ENCODE measurements around the gene TAGAP.
"Not testable (repeated sequence)": the region's sequence is repeated elsewhere in the genome, so short reads cannot be mapped to it uniquely, and the experiment has no call there.

Gene TAGAP

DNA sequence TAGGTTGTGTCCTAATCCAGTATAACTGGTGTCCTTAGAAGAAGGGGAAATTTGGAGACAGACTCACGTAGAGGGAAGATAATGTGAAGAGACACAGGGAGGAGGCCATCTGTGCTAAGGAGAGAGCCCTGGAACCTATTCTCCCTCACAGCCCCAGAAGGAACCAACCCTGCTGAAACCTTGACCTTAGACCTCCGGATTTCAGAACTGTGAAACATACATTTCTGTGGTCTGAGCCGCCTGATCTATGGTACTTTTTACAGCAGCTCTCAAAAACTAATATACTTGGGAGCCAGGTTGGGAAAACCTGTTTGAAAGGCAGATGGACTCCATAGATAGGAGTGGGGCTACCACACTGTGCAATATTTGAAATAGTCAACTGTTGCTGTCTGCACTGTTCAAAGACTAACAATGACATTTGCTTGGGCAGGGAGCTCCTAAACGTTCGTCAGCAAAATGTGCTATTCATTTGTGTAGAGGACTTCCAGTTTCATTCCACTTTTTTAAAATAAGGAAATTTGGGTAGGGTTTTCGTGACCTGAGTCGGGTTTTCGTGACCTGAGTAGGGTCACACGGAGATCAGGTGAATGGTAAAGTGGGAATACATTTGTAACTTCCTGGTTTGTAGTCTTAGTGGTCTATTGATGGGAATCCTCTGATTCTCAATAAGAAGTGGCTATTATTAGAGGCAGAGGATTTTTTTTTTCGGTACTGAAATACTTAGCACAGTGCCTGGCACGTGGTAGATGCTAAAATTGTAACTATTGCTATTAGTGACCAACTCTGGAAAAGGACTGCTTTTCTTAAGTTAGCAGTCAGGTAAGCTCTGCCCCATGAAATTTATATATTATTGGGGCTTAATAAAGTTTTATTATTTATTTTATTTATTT, 11.4 kb downstream of the TAGAP start:
- no peaks in the 10 kb centered on the region for H3K27me3 ChIP-seq (ENCODE audit: low read length)
- H2AFZ ChIP-seq (ENCODE audit: low read depth, low read length, severe bottlenecking) = no peak overlapping the region

DNA sequence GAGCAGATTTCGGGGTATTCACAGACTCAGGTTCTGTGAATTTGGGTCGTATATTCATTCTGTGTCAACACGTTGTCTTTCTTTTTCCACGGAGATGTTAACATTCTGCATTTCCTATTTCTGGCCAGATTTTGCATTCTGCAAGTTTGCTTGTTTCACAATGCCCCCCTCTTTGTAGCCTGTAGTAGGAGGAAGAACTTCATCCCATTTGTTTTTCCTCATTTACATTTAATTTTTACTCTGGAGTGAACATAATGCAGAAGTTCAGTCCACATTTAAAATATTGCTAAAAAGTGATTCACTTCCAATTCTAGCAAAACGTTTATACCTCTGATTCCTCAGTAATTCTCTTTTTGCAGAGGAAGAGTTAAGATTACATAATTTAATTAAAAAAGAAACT, 12.9 kb downstream of the TAGAP start:
- no peaks in the 10 kb centered on the region for H3K9me2 ChIP-seq (replicated peaks; ENCODE audit: insufficient read depth, low read length)
- no peak overlapping the region for H3K27ac ChIP-seq (ENCODE audit: low read depth, low read length)
- no peak overlapping the region for H3K9ac ChIP-seq (ENCODE audit: low read length)
- no peaks in the 10 kb centered on the region for H3K9me3 ChIP-seq (ENCODE audit: insufficient read depth, low read length)
- H3K27me3 ChIP-seq (ENCODE audit: low read length) = no peaks in the 10 kb centered on the region
- TF ChIP-seq, protein P1, sequence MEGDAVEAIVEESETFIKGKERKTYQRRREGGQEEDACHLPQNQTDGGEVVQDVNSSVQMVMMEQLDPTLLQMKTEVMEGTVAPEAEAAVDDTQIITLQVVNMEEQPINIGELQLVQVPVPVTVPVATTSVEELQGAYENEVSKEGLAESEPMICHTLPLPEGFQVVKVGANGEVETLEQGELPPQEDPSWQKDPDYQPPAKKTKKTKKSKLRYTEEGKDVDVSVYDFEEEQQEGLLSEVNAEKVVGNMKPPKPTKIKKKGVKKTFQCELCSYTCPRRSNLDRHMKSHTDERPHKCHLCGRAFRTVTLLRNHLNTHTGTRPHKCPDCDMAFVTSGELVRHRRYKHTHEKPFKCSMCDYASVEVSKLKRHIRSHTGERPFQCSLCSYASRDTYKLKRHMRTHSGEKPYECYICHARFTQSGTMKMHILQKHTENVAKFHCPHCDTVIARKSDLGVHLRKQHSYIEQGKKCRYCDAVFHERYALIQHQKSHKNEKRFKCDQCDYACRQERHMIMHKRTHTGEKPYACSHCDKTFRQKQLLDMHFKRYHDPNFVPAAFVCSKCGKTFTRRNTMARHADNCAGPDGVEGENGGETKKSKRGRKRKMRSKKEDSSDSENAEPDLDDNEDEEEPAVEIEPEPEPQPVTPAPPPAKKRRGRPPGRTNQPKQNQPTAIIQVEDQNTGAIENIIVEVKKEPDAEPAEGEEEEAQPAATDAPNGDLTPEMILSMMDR (IDR thresholded peaks at IDR 0.05; ENCODE audit: insufficient read depth, low read length, poor library complexity, severe bottlenecking) = no peak
- TF ChIP-seq EZH2phosphoT487 (conservative IDR thresholded peaks at IDR 0.05; ENCODE audit: low read length) = no peak
- H2AFZ ChIP-seq (ENCODE audit: low read depth, low read length, severe bottlenecking) = no peak overlapping the region
- no peaks in the 10 kb centered on the region; the same call in 1 of the 2 replicates for H4K20me1 ChIP-seq (ENCODE audit: low read depth, low read length)
- H3K36me3 ChIP-seq (ENCODE audit: low read length) = peaks cover 13% of the 10 kb centered on the region
- H3K79me2 ChIP-seq (ENCODE audit: insufficient read depth, low read length) = no peaks in the 10 kb centered on the region
- H3K4me3 ChIP-seq (ENCODE audit: insufficient read depth, low read length, poor library complexity, severe bottlenecking) = no peak overlapping the region
- peaks cover 42% of the 10 kb centered on the region for H3F3A ChIP-seq (ENCODE audit: insufficient read depth)
- H3K4me2 ChIP-seq (ENCODE audit: low read depth, low read length, poor library complexity, severe bottlenecking) = no peak overlapping the region

More for the DNA sequence above, 11.4 kb downstream of the TAGAP start:
- no peak for TF ChIP-seq EZH2phosphoT487 (conservative IDR thresholded peaks at IDR 0.05; ENCODE audit: low read length)
- TF ChIP-seq, protein P1 (IDR thresholded peaks at IDR 0.05; ENCODE audit: insufficient read depth, low read length, poor library complexity, severe bottlenecking) = no peak
- H3K36me3 ChIP-seq (ENCODE audit: low read length) = peaks cover 23% of the 10 kb centered on the region
- H3K27ac ChIP-seq (ENCODE audit: low read depth, low read length) = no peak overlapping the region
- H3F3A ChIP-seq (ENCODE audit: insufficient read depth) = peaks cover 37% of the 10 kb centered on the region
- no peak overlapping the region for H3K9ac ChIP-seq (ENCODE audit: low read length)
- no peak overlapping the region for H3K4me2 ChIP-seq (ENCODE audit: low read depth, low read length, poor library complexity, severe bottlenecking)
- no peaks in the 10 kb centered on the region for H3K9me3 ChIP-seq (ENCODE audit: insufficient read depth, low read length)
- no peaks in the 10 kb centered on the region for H3K79me2 ChIP-seq (ENCODE audit: insufficient read depth, low read length)
- no peaks in the 10 kb centered on the region for H3K9me2 ChIP-seq (replicated peaks; ENCODE audit: insufficient read depth, low read length)
- no peaks in the 10 kb centered on the region; the same call in 1 of the 2 replicates for H4K20me1 ChIP-seq (ENCODE audit: low read depth, low read length)
- H3K4me3 ChIP-seq (ENCODE audit: insufficient read depth, low read length, poor library complexity, severe bottlenecking) = no peak overlapping the region

DNA sequence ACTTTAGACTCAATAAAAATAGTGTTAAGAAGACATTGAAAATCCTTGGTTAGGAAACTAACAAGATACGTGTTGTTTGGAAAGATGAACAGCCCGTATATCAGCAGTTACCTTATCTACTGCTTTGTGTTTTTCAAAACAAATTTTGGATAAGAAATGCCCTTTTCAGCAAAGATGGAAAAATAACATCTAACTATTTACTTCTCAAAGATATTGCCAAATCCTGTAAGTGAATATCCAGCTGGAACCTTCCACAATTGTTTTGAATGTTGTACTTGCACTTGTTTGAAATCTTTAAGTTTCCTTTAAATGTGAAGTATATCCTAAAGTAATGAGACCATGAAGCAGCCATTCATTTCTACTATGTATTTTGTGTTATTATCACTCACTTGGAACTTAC, 14.6 kb downstream of the TAGAP start:
- H3K4me3 ChIP-seq (ENCODE audit: insufficient read depth, low read length, poor library complexity, severe bottlenecking) = no peak overlapping the region
- peaks cover 7% of the 10 kb centered on the region for H3K36me3 ChIP-seq (ENCODE audit: low read length)
- H2AFZ ChIP-seq (ENCODE audit: low read depth, low read length, severe bottlenecking) = no peak overlapping the region
- H3K9me3 ChIP-seq (ENCODE audit: insufficient read depth, low read length) = no peaks in the 10 kb centered on the region
- no peak overlapping the region for H3K4me2 ChIP-seq (ENCODE audit: low read depth, low read length, poor library complexity, severe bottlenecking)
- H3K9me2 ChIP-seq (replicated peaks; ENCODE audit: insufficient read depth, low read length) = no peaks in the 10 kb centered on the region
- no peak for TF ChIP-seq EZH2phosphoT487 (conservative IDR thresholded peaks at IDR 0.05; ENCODE audit: low read length)
- no peaks in the 10 kb centered on the region for H3K79me2 ChIP-seq (ENCODE audit: insufficient read depth, low read length)
- H3K27ac ChIP-seq (ENCODE audit: low read depth, low read length) = no peak overlapping the region
- no peaks in the 10 kb centered on the region for H3K27me3 ChIP-seq (ENCODE audit: low read length)
- H3K9ac ChIP-seq (ENCODE audit: low read length) = no peak overlapping the region
- peaks cover 40% of the 10 kb centered on the region for H3F3A ChIP-seq (ENCODE audit: insufficient read depth)
- H4K20me1 ChIP-seq (ENCODE audit: low read depth, low read length) = no peaks in the 10 kb centered on the region; the same call in 1 of the 2 replicates

DNA sequence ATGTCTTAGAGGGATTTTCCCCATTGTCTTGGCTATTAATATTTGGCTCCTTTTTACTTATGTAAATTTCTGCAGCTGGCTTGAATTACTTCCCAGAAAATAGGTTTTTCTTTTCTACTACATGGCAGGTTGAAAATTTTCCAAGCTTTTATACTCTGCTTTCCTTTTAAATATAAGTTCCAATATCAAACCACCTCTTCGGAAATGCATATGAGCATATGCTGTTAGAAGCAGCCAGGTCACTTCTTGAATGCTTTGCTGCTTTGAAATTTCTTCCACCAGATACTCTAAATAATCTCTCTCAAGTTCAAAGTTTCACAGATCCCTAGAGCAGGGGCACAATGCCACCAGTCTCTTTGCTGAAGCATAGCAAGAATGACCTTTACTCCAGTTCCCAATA, 19.6 kb downstream of the TAGAP start:
- peaks cover 10% of the 10 kb centered on the region; the same call in 1 of the 2 replicates for H3K9me3 ChIP-seq (ENCODE audit: insufficient read depth, low read length)
- not testable (repeated sequence) for H3K9ac ChIP-seq (ENCODE audit: low read length); H3K9me2 ChIP-seq (replicated peaks; ENCODE audit: insufficient read depth, low read length); H3K4me2 ChIP-seq (ENCODE audit: low read depth, low read length, poor library complexity, severe bottlenecking); H2AFZ ChIP-seq (ENCODE audit: low read depth, low read length, severe bottlenecking); H3F3A ChIP-seq (ENCODE audit: insufficient read depth); H3K79me2 ChIP-seq (ENCODE audit: insufficient read depth, low read length); H3K27ac ChIP-seq (ENCODE audit: low read depth, low read length); H3K4me3 ChIP-seq (ENCODE audit: insufficient read depth, low read length, poor library complexity, severe bottlenecking); H3K36me3 ChIP-seq (ENCODE audit: low read length); H3K27me3 ChIP-seq (ENCODE audit: low read length); H4K20me1 ChIP-seq (ENCODE audit: low read depth, low read length)

All from SU-DHL-6 (cell line).